LNCAP (cell line): ENCODE data around the gene GRID1.

Experiments used
- TF ChIP-seq, protein P1 (sequence below): fragments of 450-650 bp; IDR thresholded peaks from 2 replicates; pipeline ENCODE4 v1.5.1; 2017; ENCODE audit warnings: mild to moderate bottlenecking

The GRID1 gene

DNA sequence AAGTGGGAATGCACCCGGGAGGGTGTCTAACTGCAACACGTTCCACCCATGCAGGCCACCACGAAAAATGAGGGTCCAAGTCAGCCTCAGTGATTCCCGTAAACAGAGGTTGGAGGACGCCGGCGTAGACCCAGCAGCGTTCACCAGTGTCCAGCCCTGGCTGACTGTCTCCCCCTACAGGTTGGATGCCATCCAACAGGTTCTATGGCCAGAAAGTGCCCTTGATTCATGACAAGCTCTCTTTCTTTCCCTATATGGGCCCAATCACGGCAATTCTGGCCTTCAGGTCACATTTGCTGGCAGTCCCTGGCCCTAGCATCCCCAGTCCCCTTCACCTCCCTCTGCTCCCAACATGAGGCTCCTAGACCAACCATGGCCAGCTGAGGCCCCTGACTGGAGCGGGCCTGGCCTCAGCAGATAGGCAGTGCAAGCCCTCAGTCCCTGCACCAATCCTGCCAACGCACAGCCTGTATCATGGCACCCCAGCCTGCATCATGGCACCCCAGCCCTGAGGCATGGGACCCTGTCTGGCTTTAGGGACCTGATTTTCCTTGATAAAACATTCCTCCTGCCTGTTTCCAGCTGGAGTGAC is 227.4 kb downstream of the GRID1 start:
- TF ChIP-seq, protein P1, sequence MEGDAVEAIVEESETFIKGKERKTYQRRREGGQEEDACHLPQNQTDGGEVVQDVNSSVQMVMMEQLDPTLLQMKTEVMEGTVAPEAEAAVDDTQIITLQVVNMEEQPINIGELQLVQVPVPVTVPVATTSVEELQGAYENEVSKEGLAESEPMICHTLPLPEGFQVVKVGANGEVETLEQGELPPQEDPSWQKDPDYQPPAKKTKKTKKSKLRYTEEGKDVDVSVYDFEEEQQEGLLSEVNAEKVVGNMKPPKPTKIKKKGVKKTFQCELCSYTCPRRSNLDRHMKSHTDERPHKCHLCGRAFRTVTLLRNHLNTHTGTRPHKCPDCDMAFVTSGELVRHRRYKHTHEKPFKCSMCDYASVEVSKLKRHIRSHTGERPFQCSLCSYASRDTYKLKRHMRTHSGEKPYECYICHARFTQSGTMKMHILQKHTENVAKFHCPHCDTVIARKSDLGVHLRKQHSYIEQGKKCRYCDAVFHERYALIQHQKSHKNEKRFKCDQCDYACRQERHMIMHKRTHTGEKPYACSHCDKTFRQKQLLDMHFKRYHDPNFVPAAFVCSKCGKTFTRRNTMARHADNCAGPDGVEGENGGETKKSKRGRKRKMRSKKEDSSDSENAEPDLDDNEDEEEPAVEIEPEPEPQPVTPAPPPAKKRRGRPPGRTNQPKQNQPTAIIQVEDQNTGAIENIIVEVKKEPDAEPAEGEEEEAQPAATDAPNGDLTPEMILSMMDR = peak; percentile 44

DNA sequence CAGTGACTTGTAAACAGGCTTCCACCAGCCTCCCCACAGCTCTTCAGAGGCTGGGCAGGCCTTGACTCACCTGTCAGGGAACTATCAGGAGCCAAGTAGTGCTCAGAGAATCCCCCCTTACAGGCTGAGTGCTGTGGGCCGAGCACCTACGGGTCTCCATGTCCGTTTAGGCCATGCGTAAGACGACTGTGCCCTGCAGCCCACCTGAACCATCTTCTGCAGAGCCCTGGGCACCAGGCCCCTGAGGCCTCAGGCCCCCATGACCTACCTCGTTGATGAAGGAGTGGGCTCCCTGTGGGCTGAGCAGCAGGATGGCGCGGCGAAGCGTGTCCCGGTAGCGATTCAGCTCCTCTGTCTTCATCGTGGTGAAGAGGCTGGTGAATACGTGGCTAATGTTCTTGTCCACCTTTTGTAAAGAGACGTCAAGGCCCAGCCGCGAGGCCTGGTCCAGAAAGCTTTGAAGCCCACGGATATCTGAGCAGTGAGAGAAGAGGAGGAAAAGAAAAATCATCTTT is 228.0 kb downstream of the GRID1 start:
- TF ChIP-seq, protein P1 = no peak

DNA sequence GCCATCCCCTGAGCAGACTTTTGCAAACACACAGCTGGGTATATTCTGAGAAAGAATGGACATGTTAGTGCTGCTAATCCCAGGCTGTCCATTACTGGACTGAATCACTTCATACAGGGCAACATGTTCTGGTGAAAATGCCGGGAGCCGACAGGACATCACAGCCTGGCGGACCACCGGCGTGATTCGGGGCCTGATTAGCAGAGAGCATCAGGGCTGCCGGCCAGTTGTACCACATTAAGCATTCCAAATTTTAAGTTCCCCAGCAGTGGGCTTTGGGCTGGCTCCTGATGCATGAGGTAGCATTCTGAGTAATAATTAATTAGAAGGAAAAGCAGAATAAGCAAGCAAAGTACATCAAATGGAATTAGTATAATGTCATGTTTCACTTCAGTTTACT is 229.0 kb downstream of the GRID1 start:
- TF ChIP-seq, protein P1 = no peak

DNA sequence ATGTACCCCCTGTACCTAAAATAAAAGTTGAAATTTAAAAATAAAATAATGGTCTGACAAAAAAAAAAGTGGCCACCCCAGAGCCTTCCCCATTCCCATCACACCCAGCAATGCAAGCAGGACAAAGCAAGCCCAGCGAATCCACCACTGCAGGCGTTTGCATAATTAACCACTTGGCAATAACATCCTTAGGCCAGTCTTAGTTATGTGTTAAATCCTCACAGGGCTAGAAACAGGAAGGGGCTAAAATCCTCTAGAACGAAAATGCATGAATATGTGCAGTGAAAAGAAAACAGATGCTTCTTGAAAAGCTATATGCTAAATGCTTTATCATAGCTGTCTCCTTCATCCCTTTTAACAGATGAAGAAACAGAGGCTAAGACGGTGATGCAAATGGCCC is 229.7 kb downstream of the GRID1 start:
- TF ChIP-seq, protein P1 = no peak

DNA sequence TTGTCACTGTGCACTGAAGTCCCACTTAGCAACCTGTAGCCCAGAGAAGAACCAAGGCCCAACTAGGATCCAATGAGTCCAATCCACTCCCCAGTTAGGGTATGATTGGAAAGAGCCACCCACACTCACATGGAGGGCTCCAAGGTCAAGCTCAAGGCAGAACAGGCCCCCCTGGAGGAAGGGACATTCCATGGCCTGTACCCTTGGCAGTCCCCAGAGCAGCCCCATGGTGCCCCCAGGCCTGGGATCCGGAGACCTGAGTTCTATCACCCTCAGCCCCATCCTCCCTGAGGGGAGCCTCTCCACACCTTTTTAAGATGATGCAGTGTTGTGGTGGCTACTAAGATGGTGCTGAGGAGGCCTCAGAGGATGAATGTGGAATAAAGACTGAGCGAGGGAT is 231.4 kb downstream of the GRID1 start:
- TF ChIP-seq, protein P1 = no peak

DNA sequence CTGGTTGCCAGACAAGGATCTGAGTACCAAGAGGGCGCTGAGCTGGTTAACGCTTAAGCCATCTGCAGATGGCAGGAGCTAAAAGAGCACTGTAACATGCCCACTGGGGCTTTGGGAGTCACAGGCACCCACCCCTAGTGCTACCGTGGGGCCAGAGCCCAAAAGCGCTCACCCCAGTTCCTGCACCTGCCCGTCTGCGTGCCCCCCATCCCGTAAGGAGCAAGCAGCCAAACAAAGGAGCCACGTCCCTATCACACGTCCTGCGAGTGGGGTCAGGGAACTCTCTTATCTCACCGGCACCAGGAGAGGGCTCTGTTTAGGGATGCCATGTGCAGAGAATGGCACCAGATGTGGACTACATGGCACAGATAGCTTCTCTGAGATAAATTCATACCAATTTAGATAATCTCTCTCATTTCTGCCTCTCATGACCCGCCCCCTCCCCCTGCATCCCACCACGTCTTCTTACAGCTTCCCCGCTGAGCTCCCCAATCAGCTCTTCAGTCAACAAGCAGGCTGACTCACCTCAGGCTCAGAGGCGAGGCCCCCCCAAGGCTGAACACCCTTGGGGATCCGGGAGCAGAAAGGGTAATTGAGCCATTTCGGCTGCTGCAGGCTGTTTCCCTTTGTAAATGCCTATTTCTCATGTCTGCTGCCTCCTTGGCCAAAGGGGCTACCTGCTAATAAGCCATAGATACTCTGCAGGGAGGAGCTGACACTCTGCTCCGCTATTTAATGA is 235.7 kb downstream of the GRID1 start:
- TF ChIP-seq, protein P1 = no peak

DNA sequence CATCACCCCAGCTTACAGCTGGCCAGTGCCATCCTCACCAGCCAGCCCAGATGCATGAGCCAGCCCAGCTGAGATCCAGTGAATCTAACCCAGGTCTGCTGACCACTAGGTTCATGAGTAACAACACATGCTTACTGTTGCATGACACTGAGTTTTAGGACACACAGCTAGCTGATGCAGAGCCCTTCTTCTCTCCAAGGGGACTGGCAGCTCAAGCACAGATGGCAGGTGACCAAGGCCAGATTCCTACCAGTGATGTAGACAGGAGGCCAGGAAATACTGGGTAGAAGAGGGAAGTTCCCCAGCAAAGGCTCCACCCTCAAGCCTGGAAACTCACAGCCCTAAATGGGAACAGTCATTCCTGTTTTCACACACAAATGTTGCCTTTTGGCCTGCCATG is 236.6 kb downstream of the GRID1 start:
- TF ChIP-seq, protein P1 = no peak
